Astrocyte of the cerebellum (primary cell): ENCODE measurements around the gene CFAP74.

Experiments used
- DNase-seq: peaks from one replicate; pipeline ENCODE4 v3.0.0-alpha.2; 2011; ENCODE audit warnings: low read depth
- H3K4me3 ChIP-seq: 2 replicates; pipeline ENCODE4 v1.5.1; 2011; ENCODE audit warnings: mild to moderate bottlenecking, low read depth, low read length, moderate library complexity
- in situ Hi-C: cut with HindIII; loops from 2 replicates; pipeline ENCODE4 v1.10.0; 2017; ENCODE audit warnings: low sequenced_read_pairs
- TF ChIP-seq, protein P1 (sequence below): IDR thresholded peaks from 2 replicates; pipeline ENCODE4 v1.5.1; 2012; ENCODE audit warnings: low read length, low read depth, moderate library complexity, mild to moderate bottlenecking; ENCODE audit errors: missing control alignments

Gene CFAP74

DNA sequence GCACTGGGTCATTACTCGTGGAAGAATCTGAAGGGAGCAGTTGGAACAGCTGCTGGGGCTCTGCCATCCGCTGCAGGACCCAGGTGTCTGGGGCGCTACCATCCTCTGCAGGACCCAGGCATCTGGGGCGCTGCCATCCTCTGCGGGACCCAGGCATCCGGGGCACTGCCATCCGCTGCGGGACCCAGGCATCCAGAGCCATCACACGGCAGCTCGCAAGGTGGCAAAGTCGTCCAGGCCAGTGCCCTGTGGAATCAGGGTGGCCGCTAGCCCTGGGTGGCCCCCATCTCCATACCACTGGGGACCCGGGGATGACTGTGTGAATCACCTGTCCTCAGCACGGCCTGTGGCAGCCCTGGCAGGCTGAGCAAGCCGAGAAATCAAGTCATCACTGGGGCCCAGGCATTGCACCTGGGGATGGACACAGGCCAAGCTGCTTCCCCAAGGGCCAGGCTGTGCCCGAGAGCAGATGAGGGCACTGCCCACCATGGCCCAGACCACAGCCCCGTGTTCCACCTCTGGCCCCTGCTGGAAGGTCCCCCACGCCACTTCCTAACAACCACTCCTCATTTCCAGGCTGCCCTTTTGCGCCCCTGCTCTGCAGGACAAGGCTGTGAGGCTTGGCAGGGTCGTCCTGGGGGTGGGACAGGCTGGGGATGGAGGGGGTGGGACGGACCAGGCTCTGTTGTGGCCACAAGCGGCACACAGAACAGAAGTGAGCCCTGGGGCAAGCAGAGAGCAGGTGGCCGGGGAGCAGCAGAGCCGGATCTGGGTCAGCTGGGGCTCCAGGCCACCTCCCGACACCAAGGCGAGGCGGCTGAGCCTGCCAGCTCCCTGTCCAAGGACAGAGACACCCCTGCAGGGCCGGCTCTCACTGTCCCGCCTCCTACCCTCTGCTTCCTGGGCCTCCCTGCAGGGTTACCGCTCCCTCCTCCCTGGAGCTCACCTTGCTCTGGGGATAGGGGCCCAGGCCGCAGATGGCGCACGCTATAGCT is 28.3 kb upstream of the CFAP74 start:
- TF ChIP-seq, protein P1, sequence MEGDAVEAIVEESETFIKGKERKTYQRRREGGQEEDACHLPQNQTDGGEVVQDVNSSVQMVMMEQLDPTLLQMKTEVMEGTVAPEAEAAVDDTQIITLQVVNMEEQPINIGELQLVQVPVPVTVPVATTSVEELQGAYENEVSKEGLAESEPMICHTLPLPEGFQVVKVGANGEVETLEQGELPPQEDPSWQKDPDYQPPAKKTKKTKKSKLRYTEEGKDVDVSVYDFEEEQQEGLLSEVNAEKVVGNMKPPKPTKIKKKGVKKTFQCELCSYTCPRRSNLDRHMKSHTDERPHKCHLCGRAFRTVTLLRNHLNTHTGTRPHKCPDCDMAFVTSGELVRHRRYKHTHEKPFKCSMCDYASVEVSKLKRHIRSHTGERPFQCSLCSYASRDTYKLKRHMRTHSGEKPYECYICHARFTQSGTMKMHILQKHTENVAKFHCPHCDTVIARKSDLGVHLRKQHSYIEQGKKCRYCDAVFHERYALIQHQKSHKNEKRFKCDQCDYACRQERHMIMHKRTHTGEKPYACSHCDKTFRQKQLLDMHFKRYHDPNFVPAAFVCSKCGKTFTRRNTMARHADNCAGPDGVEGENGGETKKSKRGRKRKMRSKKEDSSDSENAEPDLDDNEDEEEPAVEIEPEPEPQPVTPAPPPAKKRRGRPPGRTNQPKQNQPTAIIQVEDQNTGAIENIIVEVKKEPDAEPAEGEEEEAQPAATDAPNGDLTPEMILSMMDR = no peak
- H3K4me3 ChIP-seq = no peak overlapping the region
- DNase-seq = no peak
- in situ Hi-C loops = no loop called here

DNA sequence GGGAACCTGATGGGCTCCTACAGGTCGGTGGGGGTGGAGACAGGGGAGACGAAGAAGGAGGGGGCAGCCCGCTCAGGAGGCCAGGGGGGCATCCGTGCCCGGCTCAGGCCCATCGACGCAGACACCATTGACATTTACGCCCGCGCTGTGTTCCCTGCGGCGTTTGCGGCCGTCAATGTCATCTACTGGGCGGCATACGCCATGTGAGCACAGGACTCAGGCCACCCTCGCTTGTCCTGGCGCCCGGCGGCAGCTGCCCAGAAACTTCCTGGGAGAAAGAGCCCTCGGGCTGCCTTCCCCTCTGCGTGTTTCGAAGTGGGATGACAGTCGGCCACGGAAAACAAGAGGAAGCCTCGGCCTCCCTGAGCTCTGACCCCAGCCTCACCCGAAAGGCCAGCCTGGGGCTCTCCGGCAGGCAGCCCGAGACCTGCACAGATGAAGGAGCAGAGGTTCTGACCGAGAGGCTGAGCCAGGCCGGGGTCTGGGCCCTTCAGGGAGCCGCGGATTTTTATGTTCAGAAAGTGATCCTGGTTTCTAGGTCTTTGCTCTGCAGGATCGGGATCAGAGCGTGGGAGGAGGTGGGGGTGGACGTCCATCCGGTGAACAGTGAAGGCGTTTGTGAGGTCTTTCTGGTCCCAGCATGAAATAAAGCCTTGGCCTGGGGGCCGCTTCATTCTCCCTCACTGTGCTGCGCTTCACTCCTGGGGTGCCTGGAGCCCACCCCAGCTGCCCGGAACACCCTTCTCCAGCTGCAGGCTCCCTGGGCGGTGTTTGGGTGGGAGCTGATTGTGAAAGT is 26.7 kb upstream of the CFAP74 start:
- TF ChIP-seq, protein P1 = no peak
- DNase-seq = no peak
- H3K4me3 ChIP-seq = no peak overlapping the region
- in situ Hi-C loops = no loop called here

DNA sequence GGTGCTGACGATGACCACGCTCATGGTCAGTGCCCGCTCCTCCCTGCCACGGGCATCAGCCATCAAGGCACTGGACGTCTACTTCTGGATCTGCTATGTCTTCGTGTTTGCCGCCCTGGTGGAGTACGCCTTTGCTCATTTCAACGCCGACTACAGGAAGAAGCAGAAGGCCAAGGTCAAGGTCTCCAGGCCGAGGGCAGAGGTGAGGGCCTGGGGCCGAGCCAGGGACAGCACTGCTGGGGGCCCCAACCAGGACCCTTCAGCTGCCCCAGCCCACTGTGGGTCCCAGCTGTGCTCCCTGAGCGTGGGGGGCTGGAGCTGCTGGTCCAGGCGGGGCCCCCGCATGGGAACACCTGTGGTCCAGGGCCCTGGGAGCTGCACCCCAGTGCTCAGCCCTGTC is 26.0 kb upstream of the CFAP74 start:
- no peak overlapping the region for H3K4me3 ChIP-seq
- TF ChIP-seq, protein P1 = no peak
- DNase-seq = no peak
- in situ Hi-C loops = loop anchor here (5.0 kb wide), 1 partner anchor 37 kb away; no protein-coding TSS in a partner anchor

DNA sequence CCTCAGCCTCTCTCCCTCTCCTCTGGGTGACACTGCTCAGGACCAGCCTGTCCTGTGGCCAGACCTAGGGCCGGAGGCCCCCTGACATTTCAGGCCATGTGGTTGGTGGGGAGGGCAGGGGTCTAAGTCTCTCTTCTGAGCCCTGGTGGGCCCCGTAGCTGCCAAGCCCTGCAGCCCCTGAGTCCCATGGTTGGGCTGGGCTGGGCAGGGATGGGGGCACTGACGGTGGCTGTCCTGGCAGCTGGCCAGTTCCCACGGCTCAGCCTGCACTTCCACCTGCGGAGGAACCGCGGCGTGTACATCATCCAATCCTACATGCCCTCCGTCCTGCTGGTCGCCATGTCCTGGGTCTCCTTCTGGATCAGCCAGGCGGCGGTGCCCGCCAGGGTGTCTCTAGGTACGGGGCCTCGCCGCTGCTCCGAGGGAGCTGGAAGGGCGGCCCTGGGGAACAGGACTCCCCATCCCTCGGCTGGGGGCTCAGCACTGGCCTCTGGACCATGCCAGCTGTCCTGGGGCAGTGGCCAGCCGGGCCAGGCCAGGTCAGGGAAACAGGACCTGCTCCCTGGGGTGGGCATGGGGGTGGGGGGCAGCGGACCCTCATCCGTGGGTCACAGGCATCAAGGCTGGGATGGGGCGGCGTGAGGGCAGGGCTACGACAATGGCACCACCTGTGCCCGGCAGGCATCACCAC is 25.4 kb upstream of the CFAP74 start:
- no peak for DNase-seq
- no peak overlapping the region for H3K4me3 ChIP-seq
- TF ChIP-seq, protein P1 = no peak
- in situ Hi-C loops = loop anchor here (5.0 kb wide), 1 partner anchor 37 kb away; no protein-coding TSS in a partner anchor

DNA sequence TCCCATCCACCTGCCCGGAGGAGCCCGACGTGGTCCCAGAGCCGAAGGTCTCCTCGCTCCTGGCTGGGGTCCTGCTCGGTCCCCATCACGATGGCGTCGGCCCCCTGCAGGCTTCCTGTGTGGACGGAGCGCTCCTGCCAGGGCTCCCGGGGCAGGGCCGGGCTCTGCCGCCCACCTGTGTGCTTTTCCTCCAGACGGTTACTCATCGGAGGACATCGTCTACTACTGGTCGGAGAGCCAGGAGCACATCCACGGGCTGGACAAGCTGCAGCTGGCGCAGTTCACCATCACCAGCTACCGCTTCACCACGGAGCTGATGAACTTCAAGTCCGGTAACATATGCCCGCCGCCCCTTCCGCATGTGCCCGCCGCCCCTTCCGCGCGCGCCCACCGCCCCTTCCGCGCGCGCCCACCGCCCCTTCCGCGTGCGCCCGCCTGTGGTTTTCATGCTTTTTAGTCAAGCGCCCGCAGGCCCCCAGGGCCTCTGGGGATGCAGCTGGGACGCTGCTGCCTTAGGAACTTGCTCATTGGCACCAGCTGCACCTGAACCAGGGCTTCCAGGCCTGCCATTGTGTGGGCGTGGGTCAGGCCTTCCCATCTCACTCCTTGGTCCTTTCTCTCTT is 24.5 kb upstream of the CFAP74 start:
- no peak overlapping the region for H3K4me3 ChIP-seq
- in situ Hi-C loops = loop anchor here (5.0 kb wide), 1 partner anchor 36 kb away; no protein-coding TSS in a partner anchor
- TF ChIP-seq, protein P1 = no peak
- no peak for DNase-seq
